Measurements from ENCODE around the gene BMAL1. TPM values are rescaled to one million over a fixed set of nuclear protein-coding genes. Genes with fewer than 3 reads are reported as not detected.

Gene BMAL1
- total RNA-seq, 1 experiment from 2014 or later = 3.3 TPM

GRCh38 chr11:13324141-13324540 lies 46.6 kb downstream of the BMAL1 start:
- H4K8ac ChIP-seq (replicated peaks; ENCODE audit: insufficient read length, low read depth, low read length) = no peak overlapping the region
- H3K27me3 ChIP-seq (ENCODE audit: insufficient read depth, low read length) = no peaks in the 10 kb centered on the region
- H2BK12ac ChIP-seq (ENCODE audit: insufficient read length, low read depth, low read length) = no peak overlapping the region
- H3K56ac ChIP-seq (ENCODE audit: insufficient read length, low read depth, low read length) = no peak overlapping the region
- no peaks in the 10 kb centered on the region for H3K79me1 ChIP-seq (ENCODE audit: insufficient read depth, low read depth, low read length, poor library complexity, severe bottlenecking)
- H2BK5ac ChIP-seq (ENCODE audit: insufficient read length, low read length) = no peak overlapping the region
- no peak overlapping the region for H2AK5ac ChIP-seq (ENCODE audit: insufficient read length, low read length)
- Mint-ChIP-seq H3K4me1 (peaks cover 6 to 8% of the 10 kb centered on the region in 2 experiments; a peak in 3 of 4 replicates), H3K27ac (no peak overlapping the region), H3K9me3 (no peaks in the 10 kb centered on the region), H3K27me3 (ENCODE audit: low read depth) (no peaks in the 10 kb centered on the region), H3K4me3 (no peak overlapping the region), H3K36me3 (ENCODE audit: insufficient read depth in 1 of 3, low read depth in 3 of 3) (no peaks in the 10 kb centered on the region)
- no peaks in the 10 kb centered on the region for H4K20me1 ChIP-seq (ENCODE audit: control insufficient read depth, insufficient read depth, insufficient read length)
- H3K27ac ChIP-seq (ENCODE audit: insufficient read length, low read depth, low read length) = no peak overlapping the region
- no peak overlapping the region for H3K14ac ChIP-seq (ENCODE audit: insufficient read depth, low read length)
- DNase-seq = no peak
- no peak overlapping the region for H2BK20ac ChIP-seq (ENCODE audit: low read depth, low read length, poor library complexity, severe bottlenecking)
- H4K5ac ChIP-seq (ENCODE audit: insufficient read length, low read depth, low read length) = no peak overlapping the region
- H2BK120ac ChIP-seq (ENCODE audit: low read depth, low read length, poor library complexity, severe bottlenecking) = no peak overlapping the region
- H3K23ac ChIP-seq (ENCODE audit: insufficient read length, low read depth, low read length) = no peak overlapping the region
- H4K91ac ChIP-seq (ENCODE audit: insufficient read length, low read depth, low read length) = no peak overlapping the region
- no peak overlapping the region for H3K9ac ChIP-seq (ENCODE audit: extremely low read depth, insufficient read length, low read length)
- no peaks in the 10 kb centered on the region for H3K9me3 ChIP-seq (ENCODE audit: control insufficient read depth, low read depth, low read length)
- no peak overlapping the region for H2BK15ac ChIP-seq (ENCODE audit: low read depth, low read length)
- H3K79me2 ChIP-seq (ENCODE audit: insufficient read depth, low read length) = no peaks in the 10 kb centered on the region
- H3K4me1 ChIP-seq (ENCODE audit: insufficient read depth, low read length) = no peaks in the 10 kb centered on the region
- H3K18ac ChIP-seq (ENCODE audit: insufficient read length, low read depth, low read length) = no peak overlapping the region
- no peak for TF ChIP-seq CTCF (conservative IDR thresholded peaks at IDR 0.05)
- no peaks in the 10 kb centered on the region for H3K23me2 ChIP-seq (ENCODE audit: insufficient read length, low read depth, low read length, poor library complexity, severe bottlenecking)
- no peak overlapping the region for H3K4me2 ChIP-seq (ENCODE audit: insufficient read depth, insufficient read length, low read length)
- WGBS (ENCODE audit: extremely low coverage, insufficient read length, low lambda C conversion rate) = no CpG with 5 or more reads among the region's 8 CpGs
- no peak overlapping the region for H2AFZ ChIP-seq (ENCODE audit: low read length)
- H3T11ph ChIP-seq (ENCODE audit: low read length) = no peak overlapping the region
- H3K4ac ChIP-seq (ENCODE audit: low read depth, low read length) = no peak overlapping the region
